HG03460 (cell line): ENCODE data around the gene PRR35.

Experiments
- ATAC-seq: cut with Tn5 transposase; IDR thresholded peaks from one replicate; pipeline ENCODE4 v1.9.1; 2021; ENCODE audit not compliant: unreplicated experiment

Gene PRR35

DNA sequence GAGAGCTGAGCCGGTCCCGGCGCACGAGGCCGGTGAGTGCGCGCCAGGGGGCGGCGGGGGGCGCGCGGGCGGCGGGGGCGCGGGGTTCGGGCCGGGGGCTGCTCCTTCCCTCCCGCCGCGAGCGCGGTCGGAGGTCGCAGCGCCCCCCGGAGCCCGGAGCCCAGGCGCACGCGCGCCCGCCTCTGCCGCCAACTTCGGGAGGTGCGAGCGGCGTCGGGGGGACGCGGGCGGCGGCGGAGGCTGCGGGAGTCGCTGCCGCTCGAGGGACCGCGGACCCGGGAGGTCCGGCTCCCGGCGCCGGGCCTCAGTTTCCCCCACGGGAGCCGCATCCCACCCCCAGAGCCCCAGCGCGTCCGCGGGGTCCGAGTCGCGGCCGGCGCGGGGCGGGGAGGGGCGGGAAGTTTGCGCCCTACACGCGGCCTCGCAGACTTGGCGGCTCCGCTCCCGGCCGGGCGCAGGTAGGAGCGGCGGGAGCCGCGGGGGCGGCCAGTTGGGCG, at the start of gene PRR35:
Gene PRR35, plus strand, starts transcription at position 191 of the 497 bp plus-strand sequence. CDS start 2,901 bp downstream, outside the sequence.
- no peak for ATAC-seq

DNA sequence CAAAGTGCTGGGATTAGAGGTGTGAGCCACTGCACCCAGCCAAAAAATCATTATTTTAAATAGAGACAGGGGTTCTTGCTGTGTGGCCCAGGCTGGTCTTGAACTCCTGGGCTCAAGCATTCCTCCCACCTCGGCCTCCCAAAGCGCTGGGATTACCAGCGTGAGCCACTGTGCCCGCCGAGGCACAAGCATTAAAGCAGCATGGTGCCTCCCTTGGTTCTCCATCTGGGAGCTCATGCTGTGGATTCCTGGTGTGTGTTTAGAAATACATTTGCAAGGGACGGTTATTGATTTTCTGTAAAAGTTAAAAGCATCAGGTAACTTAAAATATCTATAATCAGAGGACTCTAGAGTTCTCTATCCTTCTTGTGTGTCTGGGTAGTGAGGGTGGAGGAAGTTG, 47.4 kb upstream of the PRR35 start:
- ATAC-seq = no peak

DNA sequence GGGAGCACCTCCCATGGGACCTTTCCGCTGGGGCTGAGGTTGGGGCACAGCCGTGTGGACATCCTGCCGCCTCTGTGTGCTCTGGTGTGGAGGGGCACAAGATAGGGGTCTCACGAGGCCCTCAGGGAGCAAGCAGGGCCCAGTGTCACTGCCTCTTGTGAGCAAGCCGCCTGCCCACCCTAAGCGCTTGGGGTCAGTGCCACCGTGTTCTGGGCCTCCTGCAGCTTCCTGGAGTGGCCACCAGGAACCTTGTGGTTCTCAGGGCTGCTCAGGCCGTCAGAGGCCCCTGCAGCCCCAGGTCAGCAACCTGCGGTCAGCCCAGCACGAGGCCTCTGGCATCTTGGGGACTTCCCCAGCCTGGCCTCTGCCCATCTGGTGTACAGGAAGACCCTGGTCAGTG, 46.2 kb upstream of the PRR35 start:
- ATAC-seq = no peak

DNA sequence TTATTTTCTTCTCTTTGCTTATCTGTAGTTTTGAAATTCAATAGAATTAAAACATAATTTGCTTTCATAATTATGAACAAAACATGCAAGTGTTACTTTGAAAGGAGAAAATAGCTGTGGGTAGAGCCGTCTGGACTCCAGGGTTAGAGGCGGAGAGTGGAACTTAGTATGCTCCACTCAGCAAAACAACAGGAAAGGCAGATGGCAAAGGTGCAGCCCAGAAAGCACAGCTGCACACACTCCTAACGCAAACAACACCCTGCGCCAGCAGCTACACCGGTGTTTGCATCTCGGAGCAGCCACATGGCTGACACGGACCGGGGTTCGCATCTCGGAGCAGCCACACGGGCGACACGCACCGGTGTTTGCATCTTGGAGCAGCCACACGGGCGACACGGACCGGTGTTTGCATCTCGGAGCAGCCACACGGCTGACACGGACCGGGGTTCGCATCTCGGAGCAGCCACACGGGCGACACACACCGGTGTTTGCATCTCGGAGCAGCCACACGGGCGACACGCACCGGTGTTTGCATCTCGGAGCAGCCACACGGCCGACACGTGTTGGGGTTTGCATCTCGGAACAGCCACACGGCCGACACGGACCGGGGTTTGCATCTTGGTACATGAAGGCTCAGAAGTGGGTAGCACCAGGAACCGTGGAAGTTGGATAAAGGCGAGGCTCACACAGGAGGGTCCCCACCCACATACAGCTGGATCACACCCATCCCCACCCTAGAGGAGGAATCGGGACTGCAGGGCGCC, 44.8 kb upstream of the PRR35 start:
- no peak for ATAC-seq

DNA sequence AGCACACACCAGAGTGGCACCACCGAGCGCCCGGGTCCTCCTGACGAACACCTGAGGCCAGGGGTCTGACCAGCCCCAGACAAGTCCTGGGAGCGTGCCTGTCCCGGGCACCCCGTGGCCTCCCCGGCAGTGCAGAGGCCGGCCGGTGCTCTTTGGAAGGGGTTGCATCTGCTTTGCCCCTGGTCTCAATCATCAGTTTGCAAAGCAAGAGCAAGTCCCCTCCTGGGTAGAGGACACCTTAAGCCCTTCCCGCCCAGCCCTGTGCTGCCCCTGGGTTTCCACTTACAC, 44.3 kb upstream of the PRR35 start:
- no peak for ATAC-seq

DNA sequence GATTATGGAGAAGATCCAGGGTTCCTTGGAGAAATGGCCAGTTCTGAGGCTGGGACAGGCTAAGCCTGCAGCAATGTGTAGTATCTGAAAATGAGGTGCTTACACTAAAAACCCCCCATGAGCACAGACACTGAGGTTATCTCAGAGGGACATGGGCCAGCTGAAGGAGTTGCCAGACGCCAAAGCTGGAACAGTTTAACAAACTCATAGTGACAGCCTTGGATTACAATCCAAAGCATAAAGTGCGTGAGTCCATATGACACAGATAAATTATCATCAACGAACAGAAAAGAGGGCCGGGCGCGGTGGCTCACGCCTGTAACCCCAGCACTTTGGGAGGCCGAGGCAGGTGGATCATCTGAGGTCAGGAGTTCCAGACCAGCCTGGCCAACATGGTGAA, 43.9 kb upstream of the PRR35 start:
- no peak for ATAC-seq

DNA sequence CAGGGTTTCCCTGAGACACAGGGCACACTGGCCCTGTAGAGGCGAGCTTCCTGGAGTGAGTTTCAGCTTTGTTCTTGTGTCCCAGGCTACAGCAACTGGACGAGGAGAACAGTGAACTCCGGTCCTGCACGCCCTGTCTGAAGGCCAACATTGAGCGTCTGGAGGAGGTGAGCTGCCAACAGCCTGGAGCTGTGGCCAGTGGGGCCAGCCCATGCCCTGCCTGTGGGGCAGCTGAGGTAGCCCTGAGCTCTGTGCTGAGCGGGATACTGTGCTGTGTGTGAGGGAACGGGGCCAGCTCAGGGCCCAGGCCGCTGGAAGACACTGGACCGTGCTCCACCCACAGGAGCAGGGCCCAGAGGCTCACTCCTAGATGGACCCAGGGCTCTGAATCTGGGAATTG, 41.3 kb upstream of the PRR35 start:
- ATAC-seq = no peak

DNA sequence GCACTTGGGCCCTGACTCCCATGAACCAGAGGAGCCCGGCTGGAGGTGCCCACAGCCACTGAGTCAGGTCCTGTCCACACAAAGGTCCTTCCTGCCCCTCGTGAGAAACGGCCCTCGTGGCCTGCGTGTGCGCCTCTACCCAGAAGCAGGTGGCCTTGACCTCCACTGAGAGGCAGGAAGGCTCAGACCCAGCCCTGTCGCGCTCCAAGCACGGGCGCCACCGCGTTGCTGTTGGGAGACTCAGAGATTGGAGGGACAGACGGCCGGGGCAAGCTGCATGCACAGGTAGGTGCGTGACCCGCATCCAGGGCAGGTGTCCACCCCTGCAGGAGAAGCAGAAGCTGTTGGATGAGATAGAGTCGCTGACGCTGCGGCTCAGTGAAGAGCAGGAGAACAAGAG, 40.8 kb upstream of the PRR35 start:
- ATAC-seq = no peak

DNA sequence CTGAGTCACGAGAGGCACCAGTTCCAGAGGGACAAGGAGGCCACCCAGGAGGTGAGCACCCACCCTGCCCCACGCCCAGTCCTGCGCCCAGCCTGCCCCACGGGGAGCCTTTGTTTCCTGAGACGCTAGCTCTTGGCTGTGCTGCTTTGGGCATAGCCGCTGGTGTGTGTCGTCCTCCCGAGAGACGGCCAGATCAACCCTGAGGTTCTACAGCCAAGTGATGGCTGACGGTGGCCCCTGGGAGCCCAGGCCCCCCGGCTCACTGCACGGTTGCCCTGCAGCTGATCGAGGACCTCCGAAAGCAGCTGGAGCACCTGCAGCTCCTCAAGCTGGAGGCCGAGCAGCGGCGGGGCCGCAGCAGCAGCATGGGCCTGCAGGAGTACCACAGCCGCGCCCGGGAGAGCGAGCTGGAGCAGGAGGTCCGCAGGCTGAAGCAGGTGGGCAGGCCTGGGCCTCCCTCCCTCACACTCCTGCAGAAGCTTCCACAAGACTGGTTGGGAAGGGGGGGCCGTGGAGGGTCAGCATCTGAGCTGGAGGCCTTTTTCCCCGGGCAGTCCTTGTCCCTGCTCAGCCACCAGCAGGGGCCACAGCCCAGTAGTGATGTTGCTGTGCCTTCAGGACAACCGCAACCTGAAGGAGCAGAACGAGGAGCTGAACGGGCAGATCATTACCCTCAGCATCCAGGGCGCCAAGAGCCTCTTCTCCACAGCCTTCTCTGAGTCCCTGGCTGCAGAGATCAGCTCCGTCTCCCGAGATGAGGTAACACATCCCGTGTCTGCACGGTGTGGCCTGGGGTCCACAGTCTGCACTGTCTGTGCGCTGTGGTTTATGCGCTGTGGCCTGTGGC, 40.1 kb upstream of the PRR35 start:
- ATAC-seq = no peak

DNA sequence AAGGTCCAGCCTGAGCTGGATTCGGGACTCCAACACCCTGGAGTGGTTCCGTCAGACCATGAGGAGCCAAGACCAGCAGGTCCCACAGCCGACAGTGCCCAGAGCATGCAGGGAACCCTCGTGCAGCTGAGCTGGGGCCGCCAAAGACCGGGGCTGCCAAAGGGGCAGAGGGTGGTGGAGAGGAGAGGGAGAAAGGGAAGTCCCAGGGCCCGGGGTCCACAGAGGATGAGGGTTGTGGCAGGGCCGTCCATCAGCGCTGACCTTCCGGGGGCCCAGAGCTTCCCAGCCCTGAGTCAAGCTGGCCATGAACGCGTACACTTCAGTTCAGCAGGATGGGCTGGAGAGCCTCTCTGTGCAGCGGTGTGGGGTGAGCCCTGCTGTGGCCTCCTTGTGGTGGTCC, 39.3 kb upstream of the PRR35 start:
- ATAC-seq = no peak

DNA sequence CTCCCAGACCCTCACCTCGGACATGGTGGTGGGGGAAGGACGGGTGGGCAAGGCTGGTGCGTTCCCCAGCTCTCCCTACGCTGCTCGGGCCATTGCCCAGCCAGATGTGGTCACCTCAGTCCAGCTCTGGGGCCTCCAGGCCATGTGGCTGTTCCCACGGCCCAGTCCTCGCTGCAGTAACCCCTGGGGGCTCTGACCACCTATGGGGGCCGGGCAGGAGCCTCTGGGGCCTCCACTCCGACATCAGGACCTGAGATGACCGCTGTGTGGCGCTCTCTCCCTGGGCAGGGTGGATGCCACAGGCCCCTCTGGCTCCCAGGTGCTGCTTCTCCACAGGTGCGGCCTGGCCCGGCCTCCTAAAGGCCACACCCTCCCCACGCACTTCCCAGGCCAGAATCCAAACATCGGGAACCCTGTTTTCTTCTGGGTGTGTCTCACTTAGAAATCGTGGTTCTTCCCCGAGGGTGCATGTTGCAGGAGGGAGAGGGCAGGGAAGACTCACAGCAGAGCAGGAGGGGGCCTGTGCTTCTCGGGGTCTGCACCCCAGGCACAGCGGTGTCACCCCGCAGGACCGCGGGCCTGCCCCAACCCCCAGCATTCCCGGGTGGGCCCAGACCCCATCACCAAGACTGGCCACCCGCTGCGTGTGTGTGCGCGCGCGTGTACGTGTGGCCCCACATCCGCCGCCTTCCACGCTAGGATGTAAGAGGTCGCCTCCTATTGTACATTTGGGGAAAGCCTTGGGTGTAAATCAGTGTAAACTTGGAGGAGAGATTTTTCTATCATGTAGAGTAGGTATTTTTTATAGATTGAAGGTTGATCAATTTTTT, 38.6 kb upstream of the PRR35 start:
- no peak for ATAC-seq

DNA sequence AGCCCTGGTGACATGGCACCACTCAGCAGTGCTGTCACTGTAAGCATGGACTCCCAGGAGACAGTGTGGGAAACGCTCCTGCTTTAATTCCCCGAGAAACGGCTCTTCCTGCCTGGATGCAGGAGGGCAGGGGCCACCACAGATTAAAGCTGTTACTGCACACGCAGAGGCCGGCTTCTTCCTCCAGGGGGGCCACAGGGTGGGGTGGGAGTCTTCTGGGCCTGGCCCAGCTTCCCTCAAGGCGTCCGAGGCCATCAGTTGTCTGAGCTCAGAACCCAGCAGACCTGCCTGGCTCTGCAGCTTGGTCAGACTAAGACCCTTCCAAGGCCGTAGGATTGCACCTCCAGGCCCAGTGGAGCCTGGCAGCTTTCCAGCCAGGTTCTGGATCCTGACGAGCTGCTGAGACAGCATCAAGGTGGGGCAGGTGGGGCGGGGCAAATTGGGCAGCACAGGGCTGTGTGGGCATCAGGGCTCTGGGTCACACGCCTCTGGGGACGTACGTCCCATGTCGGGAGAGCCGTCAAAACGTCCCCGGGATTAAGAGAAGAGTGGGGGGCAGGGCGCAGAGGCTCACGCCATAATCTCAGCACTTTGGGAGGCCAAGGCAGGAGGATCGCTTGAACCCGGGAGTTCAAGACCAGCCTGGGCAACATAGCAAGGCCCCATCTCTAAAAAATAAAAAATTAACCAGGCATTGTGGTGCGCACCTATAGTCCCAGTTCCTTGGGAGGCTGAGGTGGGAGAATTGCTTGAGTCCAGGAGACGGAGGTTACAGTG, 37.7 kb upstream of the PRR35 start:
- no peak for ATAC-seq

DNA sequence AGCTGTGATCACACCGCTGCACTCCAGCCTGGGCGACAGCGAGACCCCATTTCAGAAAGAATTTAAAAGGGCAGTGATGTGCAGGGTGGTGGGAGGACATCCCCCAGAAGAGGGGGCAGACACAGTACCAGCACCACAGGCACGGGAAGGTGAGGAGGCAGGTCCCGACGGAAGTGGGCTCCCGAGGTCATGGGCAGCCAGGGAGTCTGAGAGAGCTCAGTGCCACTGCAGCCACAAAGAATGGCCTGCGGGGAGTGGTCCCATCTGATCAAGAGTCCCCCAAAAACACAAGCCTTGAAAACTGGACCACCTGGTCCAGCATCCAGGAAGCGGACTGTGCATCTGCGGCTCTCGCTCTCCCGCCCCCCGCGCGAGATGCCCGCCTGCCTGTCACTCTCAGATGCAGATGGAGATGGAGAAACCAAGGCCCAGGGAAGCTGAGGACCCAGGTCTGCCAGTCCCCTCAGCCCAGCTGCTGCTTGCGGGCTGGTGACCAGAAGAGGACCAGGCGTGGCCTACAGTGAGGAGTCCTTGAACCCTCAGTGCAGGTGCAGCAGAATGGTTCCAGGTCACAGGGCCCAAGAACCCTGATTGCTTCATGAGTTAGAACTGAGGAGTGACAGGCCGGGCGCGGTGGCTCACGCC, 37.0 kb upstream of the PRR35 start:
- ATAC-seq = no peak

DNA sequence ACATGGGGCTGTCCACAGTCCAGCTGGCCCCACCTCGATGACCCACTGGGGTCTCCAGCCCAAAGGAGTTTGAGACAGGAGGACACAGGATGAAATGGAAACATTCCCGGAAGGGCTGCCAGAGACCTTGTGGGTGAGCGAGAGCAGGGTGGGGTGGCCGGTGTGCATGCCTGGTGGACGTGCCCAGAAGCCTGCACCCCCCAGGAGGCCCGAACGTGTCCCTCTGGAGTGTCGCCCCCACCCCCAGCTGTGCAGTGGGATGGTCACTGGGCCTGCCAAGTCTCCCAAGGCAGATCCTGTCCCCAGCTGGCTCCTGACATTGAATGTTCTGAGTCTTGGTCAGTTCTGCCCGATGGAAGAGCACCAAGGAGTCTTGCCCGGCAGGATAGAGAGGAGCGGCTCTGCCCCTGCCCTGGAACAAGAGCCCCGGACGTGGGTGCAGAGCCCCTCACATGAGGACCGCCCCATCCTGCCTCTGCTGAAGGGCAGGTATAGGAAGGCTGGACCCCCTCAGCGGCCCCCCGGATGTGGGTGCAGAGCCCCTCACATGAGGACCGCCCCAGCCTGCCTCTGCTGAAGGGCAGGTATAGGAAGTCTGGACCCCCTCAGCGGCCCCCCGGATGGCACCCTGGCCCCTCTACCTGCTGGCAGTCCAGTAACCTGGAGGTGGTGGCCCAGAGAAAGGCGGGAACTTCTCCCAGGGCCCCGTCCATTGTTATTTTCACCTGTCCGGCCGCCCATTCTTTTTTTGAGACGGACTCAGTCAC, 35.7 kb upstream of the PRR35 start:
- no peak for ATAC-seq

DNA sequence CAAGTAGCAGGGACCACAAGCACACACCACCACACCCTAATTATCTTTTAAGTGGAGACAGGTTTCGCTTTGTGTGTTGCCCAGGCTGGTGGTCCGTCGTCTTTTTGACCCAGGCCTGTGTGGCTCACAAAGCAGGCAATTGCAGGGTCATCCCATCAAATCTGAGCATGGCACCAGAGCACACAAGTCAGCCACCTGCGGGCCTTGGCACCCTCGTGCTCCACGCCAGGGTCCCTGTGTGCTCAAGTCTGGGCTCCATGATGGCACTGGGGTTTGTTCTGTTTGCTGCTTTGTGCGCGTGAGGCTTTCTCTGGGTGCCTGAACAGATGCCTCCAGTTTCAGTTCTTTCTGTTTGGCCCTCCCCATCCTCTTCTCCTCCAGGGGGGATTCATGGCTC, 35.1 kb upstream of the PRR35 start:
- ATAC-seq = no peak

DNA sequence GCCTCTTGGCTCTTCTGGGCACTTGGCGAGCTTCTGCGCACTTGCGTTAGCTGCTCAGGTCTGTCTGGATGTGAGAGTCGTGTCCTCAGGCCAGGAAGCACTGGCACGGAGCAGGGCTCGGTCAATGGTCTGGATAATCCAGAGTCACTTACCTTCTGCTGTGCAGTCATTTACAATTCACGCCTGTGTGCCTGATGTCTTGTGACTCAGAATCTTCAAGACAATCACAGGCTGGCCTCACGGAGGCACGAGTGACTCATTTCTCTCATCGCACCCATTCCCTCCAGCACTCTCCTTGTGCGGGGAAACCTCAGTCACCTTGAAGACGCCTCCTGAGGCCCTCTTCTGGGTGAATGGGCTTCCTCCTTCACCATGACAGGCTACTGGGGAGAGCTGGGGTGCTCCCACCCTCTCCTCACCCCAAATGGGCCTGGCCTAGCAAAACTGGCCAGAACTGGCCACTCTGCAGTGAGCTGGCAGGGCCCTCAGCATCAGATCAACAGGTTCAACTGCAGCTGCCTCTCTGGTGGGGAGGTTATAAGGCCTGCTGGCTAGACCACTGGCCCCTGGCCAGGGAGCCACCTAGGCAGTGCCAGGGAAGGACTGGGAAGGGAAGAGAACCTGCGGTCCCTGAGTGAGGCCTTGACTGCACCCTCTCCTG, 34.5 kb upstream of the PRR35 start:
- ATAC-seq = no peak

DNA sequence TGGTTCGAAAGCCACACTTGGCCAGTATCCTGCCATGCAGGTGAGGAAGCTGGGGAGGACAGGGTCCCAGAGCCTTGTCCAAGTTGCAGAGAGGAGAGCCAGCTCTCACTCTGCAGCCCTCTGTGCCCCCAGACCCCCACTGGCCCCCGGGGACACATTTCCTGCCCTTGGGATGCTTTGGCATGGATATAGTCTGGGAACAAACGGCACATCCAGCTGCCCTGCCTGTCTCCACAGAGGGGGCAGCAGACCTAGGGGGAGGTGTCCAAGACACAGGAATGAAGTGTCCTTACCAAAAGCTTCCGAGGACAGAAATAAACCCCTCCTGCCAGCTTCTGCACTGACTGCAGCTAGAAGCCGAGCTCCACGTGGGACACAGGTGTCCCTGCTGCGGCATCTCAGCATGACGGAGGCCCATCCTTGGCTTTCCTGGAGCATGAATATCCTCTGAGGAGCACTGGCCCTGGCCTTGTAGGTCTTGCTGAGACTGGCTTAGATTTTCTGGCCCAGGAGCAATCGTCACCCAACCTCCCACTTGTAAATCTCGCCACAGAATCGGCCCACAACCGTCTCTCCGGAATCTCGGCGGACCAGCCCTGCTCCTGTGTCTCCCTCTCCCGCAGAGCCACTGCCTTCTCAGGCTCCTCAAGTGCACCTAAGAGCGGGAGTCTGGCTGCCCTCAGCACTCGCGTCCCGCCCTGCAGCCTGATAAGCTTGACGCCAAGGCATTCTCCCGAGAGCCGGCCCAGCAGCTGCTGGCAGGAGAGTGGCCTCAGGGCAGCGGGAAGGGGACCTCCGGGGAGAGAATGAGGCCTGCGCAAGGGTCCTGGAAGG, 33.8 kb upstream of the PRR35 start:
- no peak for ATAC-seq
